Epithelial cell of proximal tubule (primary cell): ENCODE measurements around the gene SAYSD1. TPM values are rescaled to one million over a fixed set of nuclear protein-coding genes. Genes with fewer than 3 reads are reported as not detected.

Experiments used
- DNase-seq: peaks from one replicate; pipeline ENCODE4 v3.0.0-alpha.2; 2011; ENCODE audit warnings: low read depth
- H3K4me3 ChIP-seq: 2 replicates; pipeline ENCODE4 v1.5.1; 2011; ENCODE audit warnings: low read depth, mild to moderate bottlenecking, low read length
- total RNA-seq: library from RNA; depleted of rRNA; stranded (reverse); fragments of >200 nt; gene quantifications from 2 replicates; pipeline ENCODE4 v1.2.3, GENCODE V29; 2015
- TF ChIP-seq, protein P1 (sequence below): conservative IDR thresholded peaks from 2 replicates; pipeline ENCODE4 v1.5.1; 2012; ENCODE audit warnings: low read depth, mild to moderate bottlenecking, low read length

SAYSD1 gene
- total RNA-seq, 1 donor from 2014 or later: 15.7 TPM

DNA sequence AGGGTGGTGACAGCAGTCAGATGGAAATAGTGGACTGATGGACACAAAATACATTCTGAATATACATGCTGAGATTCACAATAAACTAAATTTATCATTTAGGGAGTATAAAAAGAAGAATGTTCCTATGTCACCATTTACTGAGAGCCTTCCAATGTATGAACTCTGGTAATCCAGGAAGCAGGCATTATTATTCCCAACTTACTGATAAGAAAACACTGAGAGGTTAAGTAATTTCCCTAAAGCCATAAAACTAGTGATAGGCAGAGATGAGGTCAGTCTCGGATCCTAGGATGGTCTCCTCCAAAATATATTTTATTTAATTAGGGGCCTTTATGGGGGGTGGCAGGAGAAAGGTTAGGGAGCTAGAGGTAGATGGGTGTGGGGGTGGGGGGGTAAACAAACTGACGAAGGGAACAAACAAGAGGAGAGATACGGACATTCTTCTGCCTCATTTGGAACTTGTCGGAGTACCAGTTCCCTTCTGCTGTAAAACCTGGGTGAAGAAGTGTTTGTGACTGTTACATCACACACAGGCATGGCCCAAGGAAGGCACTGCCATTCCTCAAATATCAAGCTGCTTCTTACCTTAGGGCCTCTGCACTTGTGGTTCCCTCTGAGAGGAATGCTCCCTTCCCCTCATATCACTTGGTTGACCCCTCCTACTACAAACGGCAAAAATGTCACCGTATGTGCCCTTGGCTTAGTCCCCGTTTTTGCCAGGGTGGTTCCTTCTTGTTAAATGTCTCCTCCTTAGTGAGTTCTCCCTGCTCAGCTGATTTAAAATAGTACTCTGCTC lies 6.7 kb downstream of the SAYSD1 start:
- H3K4me3 ChIP-seq: no peak overlapping the region
- TF ChIP-seq, protein P1, sequence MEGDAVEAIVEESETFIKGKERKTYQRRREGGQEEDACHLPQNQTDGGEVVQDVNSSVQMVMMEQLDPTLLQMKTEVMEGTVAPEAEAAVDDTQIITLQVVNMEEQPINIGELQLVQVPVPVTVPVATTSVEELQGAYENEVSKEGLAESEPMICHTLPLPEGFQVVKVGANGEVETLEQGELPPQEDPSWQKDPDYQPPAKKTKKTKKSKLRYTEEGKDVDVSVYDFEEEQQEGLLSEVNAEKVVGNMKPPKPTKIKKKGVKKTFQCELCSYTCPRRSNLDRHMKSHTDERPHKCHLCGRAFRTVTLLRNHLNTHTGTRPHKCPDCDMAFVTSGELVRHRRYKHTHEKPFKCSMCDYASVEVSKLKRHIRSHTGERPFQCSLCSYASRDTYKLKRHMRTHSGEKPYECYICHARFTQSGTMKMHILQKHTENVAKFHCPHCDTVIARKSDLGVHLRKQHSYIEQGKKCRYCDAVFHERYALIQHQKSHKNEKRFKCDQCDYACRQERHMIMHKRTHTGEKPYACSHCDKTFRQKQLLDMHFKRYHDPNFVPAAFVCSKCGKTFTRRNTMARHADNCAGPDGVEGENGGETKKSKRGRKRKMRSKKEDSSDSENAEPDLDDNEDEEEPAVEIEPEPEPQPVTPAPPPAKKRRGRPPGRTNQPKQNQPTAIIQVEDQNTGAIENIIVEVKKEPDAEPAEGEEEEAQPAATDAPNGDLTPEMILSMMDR: no peak
- DNase-seq: no peak

DNA sequence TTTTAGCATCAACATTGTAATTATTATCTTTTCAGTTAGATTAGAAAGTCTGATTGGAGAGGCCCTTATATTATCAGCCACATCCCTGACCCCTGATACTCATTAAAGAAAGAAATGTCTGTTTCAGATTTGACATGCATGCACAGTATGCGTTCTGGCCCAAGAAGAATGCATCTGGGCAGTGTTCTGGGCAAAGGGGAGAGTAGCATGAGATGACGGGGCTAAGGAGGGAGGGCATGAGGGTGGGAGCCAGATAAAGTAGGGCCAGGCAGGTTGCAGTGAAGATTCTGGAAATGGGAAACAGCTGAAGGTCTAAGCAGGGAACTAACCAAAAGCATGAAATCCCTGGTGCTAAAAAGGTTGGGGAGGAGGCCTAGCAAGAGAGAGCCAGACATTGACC lies 7.3 kb downstream of the SAYSD1 start:
- no peak overlapping the region for H3K4me3 ChIP-seq
- TF ChIP-seq, protein P1: no peak
- DNase-seq: no peak

DNA sequence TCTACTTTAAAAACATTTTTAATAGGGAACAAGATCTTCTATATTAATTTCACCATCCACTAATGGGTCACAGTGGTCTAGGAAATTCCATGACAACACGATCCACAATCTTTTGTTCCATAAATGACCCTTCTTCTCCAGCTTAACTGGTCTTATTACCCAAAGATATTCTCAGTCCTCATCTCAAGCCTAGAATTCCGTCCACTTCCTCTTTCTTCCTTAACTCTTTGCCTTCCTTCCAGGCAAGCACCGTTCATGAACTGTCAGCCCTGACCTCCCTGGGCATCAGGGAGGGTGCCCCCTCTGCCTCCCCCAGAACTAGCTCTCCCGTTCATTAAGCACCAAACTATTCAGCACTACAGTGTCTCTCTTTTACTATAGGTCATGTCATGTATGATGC lies 8.0 kb downstream of the SAYSD1 start:
- DNase-seq: no peak
- no peak overlapping the region for H3K4me3 ChIP-seq
- TF ChIP-seq, protein P1: no peak

DNA sequence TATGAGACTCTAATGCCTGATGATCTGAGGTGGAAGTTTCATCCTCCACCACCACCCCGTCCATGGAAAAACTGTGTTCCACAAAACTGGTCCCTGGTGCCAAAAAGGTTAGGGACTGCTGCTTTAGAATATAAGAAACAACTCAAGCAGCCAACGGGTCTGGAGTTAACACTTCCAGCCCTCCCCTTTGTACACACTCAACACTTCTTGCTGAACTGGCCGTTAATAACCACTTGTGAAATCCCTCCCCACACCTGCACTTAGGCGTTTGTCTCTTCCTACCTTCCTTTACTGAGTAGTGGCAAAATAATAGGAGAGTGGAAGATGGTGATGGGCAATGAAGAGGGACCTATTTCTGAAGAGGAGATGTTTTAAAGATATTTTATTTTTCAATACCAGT lies 10.5 kb downstream of the SAYSD1 start:
- no peak for DNase-seq
- TF ChIP-seq, protein P1: no peak
- H3K4me3 ChIP-seq: no peak overlapping the region

DNA sequence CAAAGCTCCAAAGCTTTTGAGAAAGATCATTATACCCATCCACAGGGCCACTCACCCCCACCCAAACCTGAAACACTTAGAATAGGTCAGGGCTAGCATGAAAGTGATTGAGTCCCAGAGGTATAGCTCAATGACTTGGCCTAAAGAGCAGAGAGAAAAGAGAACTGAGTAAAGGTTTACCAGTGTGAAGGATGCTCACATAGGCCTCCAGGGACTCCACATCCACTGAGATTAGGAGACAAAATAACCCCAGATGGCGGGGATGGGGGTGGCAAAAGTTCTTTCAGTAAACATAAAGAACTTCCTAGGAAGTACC lies 12.2 kb downstream of the SAYSD1 start:
- TF ChIP-seq, protein P1: no peak
- no peak overlapping the region for H3K4me3 ChIP-seq
- DNase-seq: no peak

DNA sequence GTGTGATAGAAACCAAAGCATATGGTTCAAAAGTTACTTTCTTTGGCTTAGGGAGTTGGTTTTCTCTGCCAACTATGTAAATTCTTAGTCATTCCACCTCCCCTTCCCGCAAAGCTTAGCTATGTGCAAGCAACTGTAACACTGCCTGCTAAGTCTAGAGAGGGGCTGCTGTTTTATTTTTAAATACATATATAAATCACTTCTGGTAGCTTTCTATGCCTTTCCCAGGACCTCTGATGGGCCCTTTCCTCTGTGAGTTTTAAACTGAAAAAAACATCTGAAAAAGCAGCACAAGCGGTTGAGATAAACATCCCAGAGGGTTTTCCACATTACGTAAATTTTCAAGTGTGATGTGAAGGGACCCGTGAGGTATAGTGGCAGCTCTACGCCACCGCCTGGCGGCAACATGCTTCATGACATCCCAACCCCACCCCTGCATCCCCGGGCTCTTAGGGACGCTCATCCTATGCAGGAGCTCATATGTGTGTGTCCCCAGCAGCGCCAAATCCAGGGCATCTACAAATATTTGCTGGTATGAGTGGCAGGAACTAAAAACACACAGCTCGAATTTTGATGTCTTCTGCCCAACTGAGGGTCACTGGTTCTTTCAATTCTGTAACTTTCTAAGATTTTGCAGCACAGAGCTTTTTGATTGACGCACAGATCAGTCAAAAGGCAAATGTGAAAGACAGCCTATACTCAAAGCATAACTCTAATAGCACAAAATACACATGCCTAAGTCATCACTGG lies 12.7 kb downstream of the SAYSD1 start:
- DNase-seq: no peak

More for the DNA sequence above, 12.7 kb downstream of the SAYSD1 start:
- no peak overlapping the region for H3K4me3 ChIP-seq
- TF ChIP-seq, protein P1: no peak
